ENCODE measurements around the gene ELAPOR1.

DNA sequence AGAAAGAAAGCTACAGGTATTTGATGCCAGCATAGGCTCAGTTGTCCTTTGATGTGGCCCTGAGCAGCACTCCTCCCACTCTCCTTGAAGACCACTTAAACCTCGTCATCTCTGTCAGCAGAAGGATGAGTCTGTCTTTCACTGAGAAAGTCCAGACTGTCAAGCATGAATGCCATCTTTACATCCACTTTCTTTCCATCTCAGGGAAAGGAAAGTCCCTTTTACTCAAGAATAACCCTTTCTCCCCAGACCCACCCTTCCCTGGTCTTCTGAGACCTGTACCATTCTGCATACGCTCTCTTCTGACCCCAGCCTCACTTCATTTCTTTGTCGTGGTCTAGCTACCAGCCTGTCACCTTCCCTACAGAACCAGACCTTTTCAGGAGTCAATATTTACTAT, 4.0 kb upstream of the ELAPOR1 start:
- TF ChIP-seq, protein P1, sequence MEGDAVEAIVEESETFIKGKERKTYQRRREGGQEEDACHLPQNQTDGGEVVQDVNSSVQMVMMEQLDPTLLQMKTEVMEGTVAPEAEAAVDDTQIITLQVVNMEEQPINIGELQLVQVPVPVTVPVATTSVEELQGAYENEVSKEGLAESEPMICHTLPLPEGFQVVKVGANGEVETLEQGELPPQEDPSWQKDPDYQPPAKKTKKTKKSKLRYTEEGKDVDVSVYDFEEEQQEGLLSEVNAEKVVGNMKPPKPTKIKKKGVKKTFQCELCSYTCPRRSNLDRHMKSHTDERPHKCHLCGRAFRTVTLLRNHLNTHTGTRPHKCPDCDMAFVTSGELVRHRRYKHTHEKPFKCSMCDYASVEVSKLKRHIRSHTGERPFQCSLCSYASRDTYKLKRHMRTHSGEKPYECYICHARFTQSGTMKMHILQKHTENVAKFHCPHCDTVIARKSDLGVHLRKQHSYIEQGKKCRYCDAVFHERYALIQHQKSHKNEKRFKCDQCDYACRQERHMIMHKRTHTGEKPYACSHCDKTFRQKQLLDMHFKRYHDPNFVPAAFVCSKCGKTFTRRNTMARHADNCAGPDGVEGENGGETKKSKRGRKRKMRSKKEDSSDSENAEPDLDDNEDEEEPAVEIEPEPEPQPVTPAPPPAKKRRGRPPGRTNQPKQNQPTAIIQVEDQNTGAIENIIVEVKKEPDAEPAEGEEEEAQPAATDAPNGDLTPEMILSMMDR (IDR thresholded peaks at IDR 0.05), result no peak
- no peak for TF ChIP-seq POLR2AphosphoS5 (IDR thresholded peaks at IDR 0.05; ENCODE audit: insufficient read depth in 1 of 2, low read depth in 1 of 2)
